ENCODE measurements around the gene RAPGEF2. TPM values are rescaled to one million over a fixed set of nuclear protein-coding genes. Genes with fewer than 3 reads are reported as not detected.

Gene RAPGEF2
- total RNA-seq, 1 donor from 2014 or later, result 38.9 TPM

- no peak for TF ChIP-seq CTCF (conservative IDR thresholded peaks at IDR 0.05; ENCODE audit: low read depth, low read length)
- no peak for DNase-seq (ENCODE audit: low read depth)
- H3K4me3 ChIP-seq (ENCODE audit: low read depth, low read length), result no peak overlapping the region
Measured at GRCh38 chr4:159384632-159385031, 281.8 kb downstream of the RAPGEF2 start.

- no peak for TF ChIP-seq CTCF (conservative IDR thresholded peaks at IDR 0.05; ENCODE audit: low read depth, low read length)
- no peak overlapping the region for H3K4me3 ChIP-seq (ENCODE audit: low read depth, low read length)
- no peak for DNase-seq (ENCODE audit: low read depth)
Measured at GRCh38 chr4:159386620-159387019, 283.7 kb downstream of the RAPGEF2 start.

- no peak for TF ChIP-seq CTCF (conservative IDR thresholded peaks at IDR 0.05; ENCODE audit: low read depth, low read length)
- H3K4me3 ChIP-seq (ENCODE audit: low read depth, low read length), result no peak overlapping the region
- no peak for DNase-seq (ENCODE audit: low read depth)
Measured at GRCh38 chr4:159389756-159390155, 286.9 kb downstream of the RAPGEF2 start.

DNA sequence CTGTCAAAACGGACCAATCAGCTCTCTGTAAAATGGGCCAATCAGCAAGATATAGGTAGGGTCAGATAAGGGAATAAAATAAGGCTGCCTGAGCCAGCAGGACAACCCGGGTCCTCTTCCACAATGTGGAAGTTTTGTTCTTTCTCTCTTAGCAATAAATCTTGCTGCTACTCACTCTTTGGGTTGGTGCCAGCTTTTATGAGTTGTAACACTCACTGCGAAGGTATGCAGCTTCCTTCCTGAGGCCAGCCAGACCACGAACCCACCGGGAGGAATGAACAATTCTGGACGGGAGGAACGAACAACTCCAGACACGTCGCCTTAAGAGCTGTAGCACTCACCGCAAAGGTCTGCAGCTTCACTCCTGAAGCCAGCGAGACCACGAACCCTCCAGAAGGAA is 287.8 kb downstream of the RAPGEF2 start:
- no peak for TF ChIP-seq CTCF (conservative IDR thresholded peaks at IDR 0.05; ENCODE audit: low read depth, low read length)
- no peak overlapping the region for H3K4me3 ChIP-seq (ENCODE audit: low read depth, low read length)
- peak; percentile 70 for DNase-seq (ENCODE audit: low read depth)

DNA sequence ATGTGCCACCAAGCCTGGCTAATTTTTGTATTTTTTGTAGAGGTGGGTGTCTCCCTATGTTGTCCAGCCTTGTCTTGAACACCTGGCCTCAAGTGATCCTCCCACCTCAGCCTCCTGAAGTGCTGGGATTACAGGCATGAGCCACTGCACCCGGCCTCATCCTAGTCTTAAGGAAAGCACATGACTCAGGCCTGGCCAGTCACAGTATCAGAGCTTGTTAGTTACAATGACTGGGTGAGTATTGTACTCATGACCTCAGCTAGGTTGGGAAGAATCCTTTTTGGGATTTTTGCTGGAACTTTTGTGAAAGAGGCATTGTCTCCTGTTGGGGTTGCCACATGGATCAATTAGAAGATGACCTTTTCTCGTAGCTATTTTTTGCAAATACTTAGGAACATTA is 292.8 kb downstream of the RAPGEF2 start:
- no peak overlapping the region for H3K4me3 ChIP-seq (ENCODE audit: low read depth, low read length)
- no peak for TF ChIP-seq CTCF (conservative IDR thresholded peaks at IDR 0.05; ENCODE audit: low read depth, low read length)
- DNase-seq (ENCODE audit: low read depth), result no peak

DNA sequence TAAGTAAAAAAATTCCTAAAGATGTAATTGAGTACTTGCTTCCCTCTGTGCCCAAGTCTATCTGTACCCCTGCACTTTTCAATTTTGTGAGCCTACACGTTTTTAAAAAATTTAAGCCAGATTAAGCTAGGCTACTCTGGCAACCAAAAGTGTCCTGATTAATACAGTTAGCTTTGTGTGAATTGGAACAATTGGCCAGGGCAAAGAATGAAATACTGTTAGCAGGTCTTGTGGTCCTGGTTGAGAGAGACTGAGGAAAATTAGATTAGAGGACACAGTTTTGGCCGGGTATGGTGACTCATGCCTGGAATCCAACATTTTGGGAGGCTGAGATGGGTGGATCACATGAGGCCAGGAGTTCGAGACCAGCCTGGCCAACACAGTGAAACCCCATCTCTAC is 293.3 kb downstream of the RAPGEF2 start:
- no peak for TF ChIP-seq CTCF (conservative IDR thresholded peaks at IDR 0.05; ENCODE audit: low read depth, low read length)
- no peak overlapping the region for H3K4me3 ChIP-seq (ENCODE audit: low read depth, low read length)
- no peak for DNase-seq (ENCODE audit: low read depth)

DNA sequence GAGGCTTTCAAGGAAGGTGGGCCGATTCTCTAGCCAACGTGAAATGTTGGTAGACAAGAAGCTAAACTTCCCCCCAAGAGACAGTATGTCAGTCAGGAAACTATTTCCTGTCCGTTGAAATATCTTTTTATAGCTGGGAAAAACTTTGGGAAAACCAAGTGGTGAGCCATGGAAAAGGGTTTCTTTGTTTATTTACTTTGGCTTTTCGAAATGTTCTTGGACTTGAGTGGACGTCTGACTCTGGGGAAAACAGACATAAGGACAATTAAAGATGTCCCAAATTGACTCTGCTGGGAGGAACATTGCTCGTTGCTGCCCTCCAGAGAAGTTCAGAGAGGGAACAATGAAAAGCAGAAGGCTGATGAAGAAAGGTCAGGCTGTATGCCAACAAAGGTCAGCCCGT is 295.4 kb downstream of the RAPGEF2 start:
- no peak for DNase-seq (ENCODE audit: low read depth)

More for the DNA sequence above, 295.4 kb downstream of the RAPGEF2 start:
- TF ChIP-seq CTCF (conservative IDR thresholded peaks at IDR 0.05; ENCODE audit: low read depth, low read length), result no peak
- H3K4me3 ChIP-seq (ENCODE audit: low read depth, low read length), result no peak overlapping the region

Data from epithelial cell of proximal tubule (primary cell).